Adrenal gland (tissue), 12 donors: ENCODE measurements around the gene LLGL2. TPM values are rescaled to one million over a fixed set of nuclear protein-coding genes. Genes with fewer than 3 reads are reported as not detected.
A peak's percentile ranks its signal among the peaks of the same experiment; 100 is the strongest.

Source experiments
- DNase-seq, 7 donors: peaks; one replicate each; pipeline ENCODE4 v3.0.0-alpha.2; 2019 to 2020
- H3K27ac ChIP-seq, 5 donors: fragments of 200-600 bp; sonication (generic) in 4 of 5; 1 replicate in 3 of 5; 2 replicates in 2 of 5; pipeline versions ENCODE4 v1.5.1 to v1.8.0; 2016 to 2020; ENCODE audit warnings: mild to moderate bottlenecking in 1 of 5
- H3K27me3 ChIP-seq: fragments of 200-600 bp; 2 replicates; pipeline ENCODE4 v1.8.0; 2021
- H3K36me3 ChIP-seq, 2 donors: fragments of 200-600 bp; replicated peaks in 1 of 2; 1 replicate in 1 of 2; 2 replicates in 1 of 2; pipeline versions ENCODE4 v1.5.1 to v1.8.0; 2018 to 2022
- H3K4me1 ChIP-seq, 2 donors: fragments of 200-600 bp; replicated peaks in 1 of 2; 1 replicate in 1 of 2; 2 replicates in 1 of 2; pipeline versions ENCODE4 v1.5.1 to v1.8.0; 2018 to 2021
- H3K4me3 ChIP-seq, 4 donors: fragments of 200-600 bp; sonication (generic) in 3 of 4; one replicate each; pipeline ENCODE4 v1.5.1; 2016 to 2018
- H3K9me3 ChIP-seq, 3 donors: fragments of 200-600 bp; sonication (generic) in 1 of 3; replicated peaks in 1 of 3; 1 replicate in 2 of 3; 2 replicates in 1 of 3; pipeline versions ENCODE4 v1.5.1 to v1.8.0; 2016 to 2021
- CTCF ChIP-seq, 6 experiments: fragments of 450-650 bp in 4 of 6; fragments of 200-600 bp in 2 of 6; sonication (generic) in 1 of 6; IDR thresholded peaks; 1 replicate in 5 of 6; 2 replicates in 1 of 6; pipeline versions ENCODE4 v1.5.1 to v1.8.0; 2016 to 2021; ENCODE audit warnings: antibody characterized with exemption in 6 of 6, mild to moderate bottlenecking in 2 of 6, moderate library complexity in 1 of 6
- POLR2A ChIP-seq, 2 donors: fragments of 450-650 bp; IDR thresholded peaks; one replicate each; pipeline ENCODE4 v1.6.1; 2017; ENCODE audit warnings: antibody characterized with exemption in 2 of 2, mild to moderate bottlenecking in 2 of 2, moderate library complexity in 1 of 2
- WGBS, 4 donors: extraction: QIAGEN DNeasy Blood & Tissue Kit in 2 of 4; methylation state at CpG; one replicate each; pipeline versions ENCODE4 v1.1.5 to v1.1.7; 2013 to 2017; 5-methylcytosine and 5-hydroxymethylcytosine counted together
- intact Hi-C, 2 donors: fragments of 100-400 bp; cut with DNase I; formaldehyde crosslinking; loops; one replicate each; pipeline versions ENCODE4 v1.14.1 to v1.15.0; 2022 to 2023
- polyA plus RNA-seq, 3 donors: library from polyadenylated mRNA; stranded (reverse); fragments of 200-250 nt in 2 of 3; fragments of 350-450 nt in 1 of 3; fragmentation: Illumina TruSeq in 1 of 3; extraction: RNeasy Lipid Tissue Mini Kit (QIAGEN cat#74804) in 1 of 3; gene quantifications; one replicate each; pipeline ENCODE4 v1.2.3, GENCODE V29; 2013 to 2014
- total RNA-seq, 9 donors: library from RNA; depleted of rRNA in 4 of 9; stranded (reverse); fragments of >200 nt in 4 of 9; fragments of 120-200 nt in 1 of 9; fragmentation: NEBNext Ultra II Directional in 1 of 9; extraction: Animal tissue kit (Norgen Biotek cat#: 25700) in 1 of 9; gene quantifications; one replicate each; pipeline versions ENCODE4 v1.1.0 to v1.2.4, GENCODE V29; 2013 to 2023
- donor health status: healthy with polysubstance abuse.
- donor health status: Bipolar disorder and iron deficiency.
- donor health status: DM: yes; HTN: yes; CAD: no.
- donor health status: DM: no; HTN: no; CAD: no.
- donor health status: DM: no; HTN: no; CAD: no.
- donor health status: DM: yes; HTN: yes; CAD: no.

Gene LLGL2
- total and polyA plus RNA-seq, 12 donors = 1.2 to 90.3 (median 23.8) TPM

- H3K4me1 ChIP-seq = no peaks in the 10 kb centered on the region
- H3K27ac ChIP-seq = no peak overlapping the region
- no peak overlapping the region for H3K4me3 ChIP-seq
- TF ChIP-seq CTCF (IDR thresholded peaks at IDR 0.05) = no peak
- TF ChIP-seq POLR2A (IDR thresholded peaks at IDR 0.05) = no peak
- H3K27me3 ChIP-seq = no peaks in the 10 kb centered on the region
- no peak for DNase-seq
- H3K9me3 ChIP-seq = no peaks in the 10 kb centered on the region
- WGBS, 4 donors = 73 to 87% (median 86%) methylated on average over 5 to 22 of the region's 22 CpGs
- intact Hi-C loops = no loop called here
- H3K36me3 ChIP-seq = no peaks in the 10 kb centered on the region
These were observed 24.0 kb downstream of the LLGL2 start for GRCh38 chr17:75549246-75550138.

GRCh38 chr17:75550139-75550465, 24.6 kb downstream of the LLGL2 start:
- intact Hi-C loops = no loop called here

GRCh38 chr17:75551266-75551665, 25.8 kb downstream of the LLGL2 start:
- 64 to 82% (median 75%) methylated on average over 7 of the region's 7 CpGs for WGBS, 4 donors
- Histone ChIP-seq H3K4me3 (no peak overlapping the region), H3K27ac (no peak overlapping the region), H3K4me1 (peaks cover 0 to under 1% of the 10 kb centered on the region in 2 donors), H3K36me3 (no peaks in the 10 kb centered on the region), H3K9me3 (no peaks in the 10 kb centered on the region), H3K27me3 (no peaks in the 10 kb centered on the region)
- DNase-seq = peak in 1 of 7 donors; percentile 24
- TF ChIP-seq POLR2A (IDR thresholded peaks at IDR 0.05) = no peak
- intact Hi-C loops = no loop called here

More at GRCh38 chr17:75550139-75550465, 24.6 kb downstream of the LLGL2 start:
- WGBS, 4 donors = 84 to 90% (median 86%) methylated on average over 4 of the region's 4 CpGs; no CpG with 5 or more reads in 1 of the 4 donors
- no peaks in the 10 kb centered on the region for H3K9me3 ChIP-seq
- no peaks in the 10 kb centered on the region for H3K4me1 ChIP-seq
- no peak overlapping the region for H3K27ac ChIP-seq
- no peaks in the 10 kb centered on the region for H3K27me3 ChIP-seq
- TF ChIP-seq CTCF (IDR thresholded peaks at IDR 0.05) (no peak), POLR2A (IDR thresholded peaks at IDR 0.05) (no peak)
- DNase-seq = no peak
- no peaks in the 10 kb centered on the region for H3K36me3 ChIP-seq
- H3K4me3 ChIP-seq = no peak overlapping the region

GRCh38 chr17:75552425-75553294, 27.2 kb downstream of the LLGL2 start:
- Histone ChIP-seq H3K27me3 (no peaks in the 10 kb centered on the region), H3K4me1 (peaks cover 9 to 14% of the 10 kb centered on the region in 2 donors), H3K36me3 (no peaks in the 10 kb centered on the region), H3K4me3 (no peak overlapping the region), H3K27ac (no peak overlapping the region), H3K9me3 (no peaks in the 10 kb centered on the region)
- WGBS, 4 donors = 85 to 88% (median 86%) methylated on average over 12 to 14 of the region's 14 CpGs
- intact Hi-C loops = no loop called here
- no peak for DNase-seq
- TF ChIP-seq POLR2A (IDR thresholded peaks at IDR 0.05) (no peak), CTCF (IDR thresholded peaks at IDR 0.05) (no peak)
